ENCODE data around the gene TNFAIP8L3.

TNFAIP8L3 gene

GRCh38 chr15:51114437-51115119, 19.9 kb upstream of the TNFAIP8L3 start:
- no peak for DNase-seq

GRCh38 chr15:51112078-51112477, 17.4 kb upstream of the TNFAIP8L3 start:
- no peak for DNase-seq

DNA sequence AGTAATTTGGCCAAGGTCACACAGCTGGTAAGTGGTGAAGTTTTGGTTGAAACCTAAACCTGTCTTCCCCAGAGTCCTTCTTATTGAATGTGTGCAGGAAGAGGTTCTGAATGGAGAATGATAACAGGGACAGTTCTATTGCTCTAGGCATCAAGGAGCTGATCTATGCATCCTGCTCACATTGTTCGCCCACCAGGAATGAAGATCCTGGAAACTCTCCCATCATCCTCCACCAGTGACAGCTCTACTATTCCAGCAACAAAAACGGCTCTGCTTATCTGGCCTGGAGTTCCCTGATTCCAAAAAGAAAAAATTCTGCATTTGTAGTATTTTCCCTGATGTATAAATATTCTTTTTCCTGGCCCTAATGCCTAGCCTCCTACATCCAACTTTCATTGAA, 16.4 kb upstream of the TNFAIP8L3 start:
- DNase-seq = no peak

DNA sequence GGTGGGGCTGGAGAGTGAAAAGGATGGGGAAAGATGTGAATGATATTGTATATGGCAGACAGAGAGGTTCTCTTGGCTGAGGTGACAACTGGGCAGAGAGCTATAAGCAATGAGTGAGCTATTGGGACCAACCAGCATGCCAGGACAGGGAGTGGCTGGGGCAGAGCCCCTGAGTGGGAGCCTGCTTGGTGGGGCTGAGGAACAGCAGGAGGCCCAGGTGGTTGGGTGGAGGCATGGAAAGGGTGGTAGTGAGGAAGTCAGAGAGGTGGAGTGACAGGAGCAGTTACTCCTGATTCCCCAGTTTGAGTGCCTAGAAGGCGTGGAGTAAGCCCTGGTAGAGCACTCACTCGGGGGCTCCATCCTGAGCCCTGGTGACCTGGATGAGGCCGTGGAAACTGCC, 15.5 kb upstream of the TNFAIP8L3 start:
- DNase-seq = no peak

DNA sequence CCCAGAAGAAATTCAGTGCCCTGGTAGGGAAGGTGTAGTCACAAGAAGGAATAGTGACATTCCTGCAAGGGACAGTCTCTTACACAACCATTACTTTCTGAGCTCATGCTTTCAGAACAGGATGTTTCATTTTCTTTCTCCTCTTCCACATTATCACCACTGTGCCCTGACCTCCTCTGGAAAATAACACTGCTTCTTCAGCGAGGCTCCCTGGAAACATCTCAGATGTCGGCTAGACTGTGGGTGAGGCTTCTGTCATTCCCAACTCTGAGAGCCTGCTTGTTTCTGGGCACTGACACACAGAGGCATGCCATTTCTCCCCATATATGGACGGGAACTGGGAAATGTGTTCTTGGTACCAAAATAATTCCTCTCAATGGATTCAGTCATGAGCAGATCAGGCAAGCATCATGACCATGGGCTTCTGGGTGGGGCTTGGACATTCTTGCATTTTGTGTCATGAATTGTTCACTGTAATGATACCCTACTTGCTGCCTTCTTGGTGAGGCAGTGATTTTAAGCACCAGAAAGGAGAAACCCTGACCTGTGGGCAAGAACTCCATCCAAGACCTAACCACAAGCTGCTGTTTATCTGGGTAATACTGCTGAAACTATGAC, 14.3 kb upstream of the TNFAIP8L3 start:
- no peak for DNase-seq

- DNase-seq = no peak
Measured at GRCh38 chr15:51107612-51108011, 12.9 kb upstream of the TNFAIP8L3 start.

- DNase-seq = no peak
Measured at GRCh38 chr15:51106481-51106880, 11.8 kb upstream of the TNFAIP8L3 start.

- no peak for DNase-seq
Measured at GRCh38 chr15:51105430-51106016, 10.8 kb upstream of the TNFAIP8L3 start.

- no peak for DNase-seq
Measured at GRCh38 chr15:51104512-51104911, 9.8 kb upstream of the TNFAIP8L3 start.

DNA sequence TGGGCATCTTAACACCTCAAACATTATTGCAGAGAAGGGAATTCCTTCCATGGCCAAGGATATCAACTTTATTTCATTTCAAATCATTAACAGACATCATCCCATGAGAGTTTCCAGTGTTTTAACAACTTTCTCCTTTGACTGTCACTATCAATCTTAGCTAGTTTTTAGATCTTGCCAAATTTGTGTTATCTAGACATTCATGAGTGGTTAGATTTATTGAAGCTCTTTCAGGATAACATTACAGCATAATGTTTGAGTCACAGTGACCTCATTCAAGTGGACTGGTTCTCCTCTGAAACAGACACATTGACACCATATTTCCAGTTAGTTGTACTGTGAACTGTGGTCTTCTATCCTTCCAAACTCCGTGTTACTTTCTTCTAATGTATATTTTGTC, 8.6 kb upstream of the TNFAIP8L3 start:
- no peak for DNase-seq

- DNase-seq = no peak
Measured at GRCh38 chr15:51100785-51101489, 6.2 kb upstream of the TNFAIP8L3 start.

DNA sequence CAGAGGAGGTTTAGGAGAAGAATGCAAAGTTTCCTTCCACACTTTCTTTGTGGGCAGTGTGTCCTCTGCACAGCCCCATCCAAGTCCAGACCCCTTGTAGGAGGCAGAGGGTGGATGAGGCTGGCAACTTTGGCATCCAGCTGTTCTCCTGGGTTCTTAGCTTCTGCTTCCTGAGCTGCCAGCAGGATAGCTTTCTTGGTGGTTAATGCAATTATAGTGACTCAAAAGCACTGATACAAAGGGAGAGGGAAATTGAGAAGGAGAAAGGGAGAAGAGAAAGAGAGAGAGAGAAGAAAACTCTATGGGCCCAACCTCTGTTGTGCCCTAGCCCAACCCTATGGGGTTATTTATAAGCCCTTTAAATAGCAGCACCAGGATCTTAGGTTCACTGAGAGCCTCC, 4.5 kb upstream of the TNFAIP8L3 start:
- no peak for DNase-seq

DNA sequence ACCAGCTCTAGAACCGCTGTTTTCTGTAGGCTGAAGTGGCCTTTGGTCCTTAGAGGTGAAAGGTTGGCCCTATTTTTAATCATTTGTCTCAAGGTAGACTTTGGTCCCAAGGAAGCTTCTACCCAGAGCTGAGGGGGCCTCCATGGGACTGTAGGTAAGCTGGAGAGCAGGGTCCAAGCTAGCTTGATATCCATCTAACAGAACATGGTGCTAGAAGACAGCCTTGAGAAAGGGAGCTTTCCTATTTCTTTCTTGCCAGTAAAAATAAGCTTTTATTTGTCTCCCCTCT, 3.6 kb upstream of the TNFAIP8L3 start:
- no peak for DNase-seq

DNA sequence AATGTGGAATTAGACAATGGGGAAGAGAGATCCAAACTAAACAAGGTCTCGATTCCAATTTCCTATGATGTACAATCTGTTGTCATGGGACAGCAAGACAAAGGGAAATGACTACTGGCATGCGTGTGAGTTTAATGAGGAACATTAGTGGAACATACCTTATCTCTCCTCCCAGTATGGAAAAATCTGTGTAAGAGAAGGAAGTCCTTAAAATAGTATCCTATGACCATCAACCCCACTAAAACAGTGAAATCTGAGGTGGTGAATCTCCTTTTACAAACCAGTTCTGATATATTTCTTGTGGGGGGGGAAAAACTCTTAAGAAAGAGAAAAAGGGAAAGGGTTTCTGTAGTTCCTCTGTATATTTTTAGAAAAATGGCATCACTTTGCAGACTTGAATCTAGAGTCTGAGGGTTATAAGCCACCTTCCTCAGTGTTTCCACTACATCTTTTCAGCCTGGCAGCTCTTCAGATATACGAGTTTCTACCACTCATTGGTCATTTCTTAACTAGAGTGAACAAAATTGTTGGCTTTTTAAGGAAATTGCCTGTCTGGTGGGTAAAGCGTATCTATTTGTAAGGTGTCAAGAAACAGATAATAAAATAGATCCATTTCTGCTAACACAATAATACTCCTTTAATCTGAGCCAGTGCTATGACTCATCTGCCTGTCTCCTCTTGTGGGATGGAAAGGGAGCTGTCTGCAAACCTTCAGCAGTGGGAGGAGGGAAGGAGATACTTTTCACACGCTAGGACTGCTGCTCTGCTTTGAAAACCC, 3.0 kb upstream of the TNFAIP8L3 start:
- no peak for DNase-seq

GRCh38 chr15:51096976-51097375, 2.3 kb upstream of the TNFAIP8L3 start:
- no peak for DNase-seq

- DNase-seq = no peak
Measured at GRCh38 chr15:51095681-51096331, 1.1 kb upstream of the TNFAIP8L3 start.

- DNase-seq = peak; percentile 18
Measured at GRCh38 chr15:51093839-51094605, 684 bp downstream of the TNFAIP8L3 start.

DNA sequence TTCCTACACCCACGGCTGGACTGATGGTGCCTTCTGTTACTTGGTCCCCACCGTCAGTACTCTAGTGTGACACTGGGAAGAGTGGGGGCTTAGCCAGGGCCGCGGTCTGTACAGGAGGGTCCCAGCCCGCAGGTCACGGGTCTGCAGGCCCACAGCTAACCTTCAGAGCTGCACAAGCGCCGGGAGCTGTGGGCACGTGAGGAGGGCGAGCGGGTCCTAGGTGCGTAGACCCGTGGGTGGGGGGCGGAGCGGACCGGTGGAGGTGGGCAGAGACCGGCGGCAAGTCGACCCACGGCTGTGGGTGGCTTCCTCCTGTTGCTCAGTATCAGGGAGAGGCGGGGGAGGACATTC, 1.2 kb downstream of the TNFAIP8L3 start:
- DNase-seq = no peak

GRCh38 chr15:51092480-51093040, 2.1 kb downstream of the TNFAIP8L3 start:
- no peak for DNase-seq

DNA sequence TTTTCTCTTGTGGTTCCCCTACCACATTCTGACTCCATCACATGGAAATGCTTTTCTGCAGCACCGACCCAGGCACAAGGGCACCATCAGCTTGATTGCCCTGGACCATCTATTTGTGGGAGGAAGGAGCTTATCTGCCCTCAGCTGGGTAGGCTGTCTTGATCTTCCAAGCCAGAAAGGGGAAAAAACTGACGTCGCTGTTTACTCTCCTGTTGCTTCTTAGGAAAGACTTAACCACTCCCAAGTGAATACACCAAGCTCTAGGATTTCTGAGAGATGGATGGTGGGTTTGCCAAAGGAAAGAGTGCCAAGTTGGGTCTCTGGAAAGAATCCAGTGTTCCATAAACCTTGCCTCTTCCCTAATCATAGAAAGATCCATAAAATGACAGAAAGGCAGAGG, 4.0 kb downstream of the TNFAIP8L3 start:
- no peak for DNase-seq

GRCh38 chr15:51089699-51090453, 4.8 kb downstream of the TNFAIP8L3 start:
- DNase-seq = no peak

All from stimulated activated CD4-positive, alpha-beta T cell treated with anti-CD3 and anti-CD28 coated beads, Interleukin-15, amount 100 ng/mL, for 24 hours (primary cell).